ENCODE data around the gene KAZN.

DNA sequence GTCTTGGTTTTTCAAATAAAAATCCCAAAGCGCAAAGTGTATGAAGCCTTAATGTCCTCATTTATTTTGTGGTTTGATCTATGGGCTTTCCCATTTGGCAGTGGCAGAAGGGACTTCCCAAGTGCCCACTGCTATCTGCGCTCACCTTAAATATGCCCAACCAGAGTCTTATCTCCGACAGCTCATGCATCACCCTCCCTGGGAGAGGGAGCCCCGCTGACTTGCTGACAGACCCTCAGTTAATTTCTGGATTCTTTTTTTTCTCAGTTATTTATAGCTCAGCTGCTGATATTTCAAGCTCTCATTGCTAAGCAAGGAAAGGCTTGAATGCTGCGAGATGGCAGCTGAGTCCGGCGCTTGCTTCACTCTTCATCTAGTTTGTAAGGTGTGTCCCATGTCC is 19.3 kb downstream of the KAZN start:
- TF ChIP-seq, protein P1, sequence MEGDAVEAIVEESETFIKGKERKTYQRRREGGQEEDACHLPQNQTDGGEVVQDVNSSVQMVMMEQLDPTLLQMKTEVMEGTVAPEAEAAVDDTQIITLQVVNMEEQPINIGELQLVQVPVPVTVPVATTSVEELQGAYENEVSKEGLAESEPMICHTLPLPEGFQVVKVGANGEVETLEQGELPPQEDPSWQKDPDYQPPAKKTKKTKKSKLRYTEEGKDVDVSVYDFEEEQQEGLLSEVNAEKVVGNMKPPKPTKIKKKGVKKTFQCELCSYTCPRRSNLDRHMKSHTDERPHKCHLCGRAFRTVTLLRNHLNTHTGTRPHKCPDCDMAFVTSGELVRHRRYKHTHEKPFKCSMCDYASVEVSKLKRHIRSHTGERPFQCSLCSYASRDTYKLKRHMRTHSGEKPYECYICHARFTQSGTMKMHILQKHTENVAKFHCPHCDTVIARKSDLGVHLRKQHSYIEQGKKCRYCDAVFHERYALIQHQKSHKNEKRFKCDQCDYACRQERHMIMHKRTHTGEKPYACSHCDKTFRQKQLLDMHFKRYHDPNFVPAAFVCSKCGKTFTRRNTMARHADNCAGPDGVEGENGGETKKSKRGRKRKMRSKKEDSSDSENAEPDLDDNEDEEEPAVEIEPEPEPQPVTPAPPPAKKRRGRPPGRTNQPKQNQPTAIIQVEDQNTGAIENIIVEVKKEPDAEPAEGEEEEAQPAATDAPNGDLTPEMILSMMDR (IDR thresholded peaks at IDR 0.05; ENCODE audit: low read length): no peak
- TF ChIP-seq EZH2 (IDR thresholded peaks at IDR 0.05; ENCODE audit: borderline replicate concordance, low read length): no peak
